Inferior parietal cortex (tissue), 1 donor: Measurements from ENCODE around the gene PVALB.

Experiments
- DNase-seq: peaks from one replicate; pipeline ENCODE4 v3.0.0-alpha.2; 2016; ENCODE audit errors: extremely low spot score

Gene PVALB

DNA sequence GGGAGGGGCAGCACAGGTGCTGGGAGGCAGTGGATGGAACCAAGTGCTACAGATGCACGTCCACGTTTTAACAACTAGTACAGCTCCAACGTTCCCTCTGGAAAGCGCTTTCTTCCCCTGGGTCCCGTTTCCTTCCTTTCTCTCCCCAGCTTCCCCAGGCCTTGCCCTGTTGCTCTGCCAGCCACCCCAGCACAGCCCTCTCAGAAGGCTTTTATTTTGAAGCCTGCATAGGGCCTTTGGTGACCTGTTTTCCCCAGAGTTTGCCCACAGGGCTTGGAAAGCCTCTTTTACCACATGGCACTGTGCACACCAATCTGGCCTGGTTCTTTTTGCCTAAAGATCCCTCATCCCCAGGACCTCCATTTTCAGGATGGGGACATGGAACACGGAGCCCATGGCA is 30.1 kb upstream of the PVALB start:
- no peak for DNase-seq

- no peak for DNase-seq
Observed at GRCh38 chr22:36846271-36846670, 29.4 kb upstream of the PVALB start.

- DNase-seq: no peak
Observed at GRCh38 chr22:36840106-36840505, 23.3 kb upstream of the PVALB start.

DNA sequence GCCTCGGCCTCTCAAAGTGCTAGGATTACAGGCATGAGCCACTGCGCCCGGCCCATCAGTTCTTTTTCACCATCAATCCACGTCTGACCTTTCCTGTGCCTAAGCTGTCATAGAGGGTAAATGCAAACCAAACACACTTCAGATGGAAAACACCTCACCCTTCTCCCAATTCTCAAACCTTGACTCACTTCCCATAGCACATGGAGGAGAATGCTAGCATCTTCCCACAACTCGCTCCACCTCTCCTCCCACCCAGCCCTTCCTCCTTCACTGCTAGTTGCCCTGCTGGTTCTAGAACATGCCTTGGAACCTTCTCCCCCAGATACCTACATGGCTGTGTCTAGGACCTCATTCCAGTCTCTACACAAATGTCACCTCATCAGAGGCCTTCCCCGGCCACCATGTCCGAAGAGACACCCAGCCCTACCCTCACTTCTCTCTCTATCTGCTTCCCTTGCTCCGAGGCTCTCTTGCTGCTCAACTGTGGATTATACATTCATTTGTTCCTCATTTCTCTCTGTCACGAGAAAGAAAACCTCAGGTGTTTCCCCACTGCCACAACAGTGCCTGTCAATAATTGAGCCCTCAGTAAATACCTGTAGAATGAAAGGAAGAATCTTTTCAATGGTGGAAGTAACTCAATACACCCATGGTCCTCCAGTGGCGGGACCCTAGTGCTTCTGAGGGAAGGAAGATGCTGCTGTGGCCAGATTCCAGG is 22.7 kb upstream of the PVALB start:
- DNase-seq: no peak

GRCh38 chr22:36838119-36839030 is 21.5 kb upstream of the PVALB start:
- no peak for DNase-seq

DNA sequence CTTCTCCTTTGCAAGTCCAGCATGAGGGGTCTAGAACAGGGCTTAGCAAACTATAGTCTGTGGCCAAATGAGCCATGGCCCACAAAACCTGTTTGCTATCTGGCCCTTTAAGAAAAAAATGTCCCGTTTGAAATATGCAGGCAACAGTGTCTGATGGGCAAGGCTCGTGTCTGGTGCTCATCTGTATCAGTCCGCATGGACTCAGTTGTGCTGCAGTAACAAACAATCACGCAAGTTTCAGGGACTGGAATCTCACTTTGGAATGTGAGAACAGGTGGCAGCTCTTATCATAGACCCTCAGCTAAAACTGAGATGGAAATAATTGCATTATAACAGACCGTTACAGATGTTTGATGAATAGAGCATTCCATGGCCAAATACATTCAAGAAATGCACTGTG is 19.1 kb upstream of the PVALB start:
- no peak for DNase-seq

DNA sequence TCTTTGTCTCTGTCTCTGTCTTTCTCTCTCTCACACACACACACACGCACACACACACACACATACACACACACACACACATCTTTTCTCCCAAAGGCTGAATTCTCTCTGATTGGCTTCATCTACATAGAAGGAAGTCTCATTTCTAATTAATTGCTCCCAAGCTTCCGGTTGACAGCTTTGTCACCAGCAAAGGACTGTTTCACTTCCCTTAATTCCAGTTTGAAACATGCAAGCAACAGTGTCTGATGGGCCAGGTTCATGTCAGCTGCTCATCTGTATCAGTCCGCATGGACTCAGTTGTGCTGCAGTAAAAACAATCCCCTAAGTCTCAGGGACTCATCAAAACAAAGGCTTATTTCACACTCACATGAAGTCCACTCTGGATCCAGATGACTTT is 16.2 kb upstream of the PVALB start:
- no peak for DNase-seq

DNA sequence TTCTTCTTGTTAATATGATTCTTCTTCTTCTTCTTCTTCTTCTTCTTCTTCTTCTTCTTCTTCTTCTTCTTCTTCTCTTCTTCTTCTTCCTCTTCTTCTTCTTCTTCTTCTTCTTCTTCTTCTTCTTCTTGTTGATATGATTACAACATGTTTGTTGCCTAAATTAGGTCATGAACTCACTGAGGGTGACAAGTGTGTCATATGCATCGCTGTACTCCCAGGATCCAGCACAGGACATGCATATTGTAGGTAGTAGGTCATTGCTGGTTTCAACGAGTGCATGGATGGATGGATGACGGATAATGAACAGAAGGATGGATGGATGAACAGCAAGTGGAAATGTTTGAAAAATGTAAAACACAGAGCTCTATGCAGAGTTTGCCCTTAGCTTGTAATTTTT is 14.9 kb upstream of the PVALB start:
- no peak for DNase-seq

DNA sequence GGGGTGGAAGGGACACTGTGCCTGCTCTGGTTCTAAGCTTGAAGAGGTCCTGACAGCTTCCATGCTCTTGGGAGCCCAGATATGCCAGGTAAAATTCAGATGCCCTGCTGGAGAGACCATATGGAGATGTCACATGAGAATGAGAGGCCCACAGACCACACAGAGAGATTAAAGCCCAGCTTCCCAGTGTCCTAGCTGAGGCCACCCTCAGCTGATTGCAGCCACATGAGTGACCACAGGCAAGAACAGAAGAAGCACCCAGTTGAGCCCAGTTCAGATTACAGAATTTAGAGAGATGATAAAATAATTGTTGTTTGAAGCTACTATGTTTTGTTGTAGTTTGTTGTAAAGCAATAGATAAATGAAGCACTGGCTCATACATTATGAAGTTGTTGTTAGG is 14.4 kb upstream of the PVALB start:
- DNase-seq: no peak

DNA sequence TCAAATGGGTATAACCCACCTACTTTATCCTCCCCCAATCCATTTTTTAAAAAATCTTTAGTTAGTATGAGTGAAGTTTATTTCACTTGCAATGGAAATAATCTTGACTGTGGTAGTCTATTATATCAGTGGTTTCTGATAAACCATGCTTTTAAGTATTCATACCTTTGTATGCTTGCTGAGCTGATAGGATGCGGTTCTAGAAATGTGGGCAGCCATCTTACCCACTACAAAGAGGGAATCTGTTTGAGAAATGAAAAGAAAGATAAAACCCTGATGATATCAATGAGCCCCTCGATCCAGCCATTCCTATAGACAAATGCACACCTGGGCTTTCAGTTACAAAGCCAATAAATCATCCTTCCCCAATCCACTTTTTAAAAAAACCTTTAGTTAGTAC is 13.8 kb upstream of the PVALB start:
- DNase-seq: no peak

DNA sequence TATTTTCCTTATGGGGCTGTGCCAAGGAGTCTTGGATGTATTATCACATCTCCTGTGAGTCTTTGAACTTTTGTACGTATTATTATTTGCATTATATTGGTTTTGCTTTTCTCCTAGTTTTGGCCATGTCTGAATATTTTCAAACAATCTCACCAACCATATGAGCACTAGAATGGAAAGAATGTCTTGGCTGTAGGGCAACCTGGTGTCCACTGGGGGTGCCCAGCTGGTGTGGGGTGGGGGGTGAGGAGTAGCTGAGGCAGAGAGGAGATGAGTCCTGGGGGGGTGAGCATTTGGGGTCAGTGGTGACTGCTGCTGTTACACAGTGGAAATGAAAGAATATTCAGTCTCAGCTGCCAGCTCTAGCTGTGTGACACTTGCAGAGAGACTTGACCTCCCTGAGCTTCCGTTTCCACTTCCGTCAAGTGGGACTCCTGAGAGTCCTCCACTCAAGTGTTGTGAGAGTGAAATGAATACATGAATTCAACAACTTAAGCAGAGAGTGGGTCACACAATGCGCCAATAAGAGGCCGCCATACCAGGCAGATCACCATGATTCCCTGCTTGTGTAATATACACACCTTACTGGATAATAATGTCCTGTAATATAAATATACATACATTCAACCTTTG is 12.7 kb upstream of the PVALB start:
- no peak for DNase-seq

- DNase-seq: no peak
Observed at GRCh38 chr22:36828815-36829214, 12.0 kb upstream of the PVALB start.

- no peak for DNase-seq
Observed at GRCh38 chr22:36826262-36826661, 9.4 kb upstream of the PVALB start.

DNA sequence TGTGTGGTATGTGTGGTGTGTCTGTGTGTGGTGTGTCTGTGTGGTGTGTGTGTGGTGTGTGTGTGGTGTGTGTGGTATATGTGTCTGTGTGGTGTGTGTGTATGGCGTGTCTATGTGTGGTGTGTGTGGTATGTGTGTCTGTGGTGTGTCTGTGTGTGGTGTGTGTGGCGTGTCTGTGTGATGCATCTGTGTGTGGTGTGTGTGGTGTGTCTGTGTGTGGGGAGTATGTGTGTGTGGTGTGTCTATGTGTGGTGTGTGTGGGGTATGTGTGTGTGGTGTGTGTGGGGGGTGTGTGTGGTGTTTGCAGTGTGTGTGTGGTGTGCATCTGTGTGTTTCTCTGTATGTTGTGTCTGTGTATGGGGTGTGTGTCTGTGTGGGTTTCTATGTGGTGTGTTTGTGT is 7.8 kb upstream of the PVALB start:
- DNase-seq: no peak

DNA sequence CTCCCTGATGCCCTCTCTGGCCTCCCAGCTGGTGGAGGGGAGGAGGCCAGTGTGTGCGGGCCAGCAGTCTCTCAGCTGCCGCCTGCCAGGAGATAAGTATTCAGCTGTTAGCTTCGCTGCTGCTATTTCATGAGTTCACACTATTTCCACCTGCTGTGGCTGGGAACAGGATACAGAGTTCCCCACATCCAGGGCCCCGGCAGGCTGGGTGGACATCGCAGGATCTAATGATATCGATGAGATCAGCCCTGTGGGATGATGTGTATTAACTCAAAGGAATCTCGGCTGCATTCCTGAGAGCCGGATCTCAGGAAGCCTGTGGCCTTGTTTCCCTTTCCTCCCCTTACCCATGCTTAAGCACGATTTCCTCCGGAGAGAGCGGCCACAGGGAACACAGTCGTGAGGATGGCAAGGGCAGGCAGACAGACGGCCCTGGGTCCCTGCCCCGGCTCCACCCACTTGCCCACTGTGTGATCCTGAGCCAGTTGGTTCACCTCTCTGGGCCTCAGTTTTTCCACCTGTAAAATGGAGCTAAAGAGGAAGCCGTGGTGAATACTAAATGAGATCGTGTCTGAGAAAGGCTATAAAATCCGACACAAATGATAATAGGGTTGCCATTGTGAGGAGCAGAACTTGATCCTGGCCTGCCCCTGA is 6.5 kb upstream of the PVALB start:
- DNase-seq: no peak

DNA sequence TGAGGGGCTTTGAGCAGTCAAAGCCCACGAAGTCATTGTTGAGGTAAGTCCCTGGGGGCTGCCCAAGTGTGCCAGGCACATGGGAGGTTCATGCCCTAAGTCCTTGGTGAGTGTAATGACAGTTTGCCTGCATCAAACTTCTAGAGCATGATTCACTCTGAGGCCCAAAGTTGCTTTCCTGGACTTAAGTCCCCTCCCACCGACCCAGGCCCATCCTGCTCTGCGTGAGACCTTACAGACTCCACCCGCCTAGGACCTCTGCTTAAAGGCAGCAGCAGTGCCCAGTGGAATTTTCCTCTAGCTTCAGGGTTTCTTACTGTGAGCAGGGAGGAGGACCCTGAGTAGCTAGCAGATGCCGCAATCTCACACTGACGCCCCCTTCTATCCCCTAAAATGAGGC is 5.7 kb upstream of the PVALB start:
- no peak for DNase-seq

DNA sequence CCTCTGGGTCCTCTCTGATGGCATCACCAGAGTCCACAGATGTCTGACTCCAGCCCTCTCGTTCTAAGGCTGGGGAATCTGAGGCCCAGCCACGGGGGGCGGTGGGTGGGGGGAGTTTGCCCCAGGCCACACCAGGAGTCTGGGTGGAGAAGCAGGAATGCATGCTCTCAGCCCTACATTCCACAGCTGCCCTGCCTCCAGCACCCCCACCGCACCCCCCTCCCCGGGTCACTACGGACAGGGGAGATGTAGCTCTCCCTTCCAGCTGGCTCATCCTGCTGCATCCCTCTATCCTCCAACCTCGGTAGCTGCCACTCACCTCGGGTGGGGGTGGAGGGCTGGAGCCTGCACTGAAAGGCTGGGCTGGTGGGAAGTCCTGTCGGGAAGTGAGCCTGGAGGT is 2.3 kb upstream of the PVALB start:
- no peak for DNase-seq

GRCh38 chr22:36818010-36818642 is 1.3 kb upstream of the PVALB start:
- no peak for DNase-seq

GRCh38 chr22:36817525-36817848 is 652 bp upstream of the PVALB start:
- no peak for DNase-seq

DNA sequence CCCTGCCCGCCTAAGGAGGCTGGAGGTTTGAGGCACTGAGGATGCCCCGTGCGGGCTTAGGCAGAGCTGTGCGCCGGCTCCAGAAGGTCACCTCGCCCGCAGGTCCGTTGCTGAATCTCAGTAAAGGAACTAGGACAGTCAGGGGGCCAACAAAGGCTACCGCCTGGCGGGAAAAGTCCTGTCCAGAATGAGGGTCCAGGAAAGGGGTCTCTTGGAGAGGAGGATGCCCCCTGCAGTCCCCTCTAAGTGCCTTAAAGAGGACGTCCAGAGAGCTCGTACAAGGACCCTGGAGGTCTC is 548 bp downstream of the PVALB start:
- DNase-seq: no peak

DNA sequence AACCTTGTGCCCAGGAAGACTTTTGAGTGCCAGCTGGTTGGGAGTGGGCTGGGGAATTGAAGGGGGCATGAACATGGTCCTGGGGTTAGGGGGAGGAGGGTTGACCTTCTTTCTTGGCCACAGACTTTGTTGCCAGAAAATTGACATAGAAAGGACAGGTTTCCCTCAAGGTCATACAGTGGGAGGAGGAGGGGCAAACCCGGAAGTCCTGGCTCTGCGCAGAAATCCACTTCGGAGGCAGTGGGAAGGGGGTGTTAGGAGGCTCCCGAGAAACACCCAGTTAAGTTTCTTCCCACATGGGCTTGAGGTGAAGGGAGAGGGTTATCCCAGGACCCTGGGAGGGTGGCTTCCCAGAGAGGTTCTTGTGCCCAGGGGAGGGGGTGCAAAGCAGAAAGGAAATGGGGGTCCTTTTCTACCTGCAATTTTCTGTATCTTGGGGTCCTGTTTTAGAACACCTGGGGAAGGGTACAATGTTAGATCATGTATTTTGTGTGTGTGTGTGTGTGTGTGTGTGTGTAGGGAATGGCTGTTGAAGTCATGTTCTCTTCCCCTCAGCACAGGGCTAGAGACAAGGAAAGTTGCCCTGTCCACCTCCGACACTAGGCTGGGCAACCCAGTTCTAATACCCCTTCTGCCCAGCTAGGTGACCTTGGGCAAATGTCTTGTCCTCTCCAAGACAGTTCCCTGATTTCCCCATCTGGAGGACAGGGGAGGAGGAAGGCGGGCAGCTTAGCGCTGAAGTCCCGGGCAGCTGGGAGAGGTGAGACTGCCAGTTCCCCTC is 1.1 kb downstream of the PVALB start:
- no peak for DNase-seq
